H1 (cell line): ENCODE data around the gene PDXP. TPM values are rescaled to one million over a fixed set of nuclear protein-coding genes. Genes with fewer than 3 reads are reported as not detected.

Source experiments
- ATF3 ChIP-seq: IDR thresholded peaks from 2 replicates; pipeline ENCODE4 v1.6.1; 2011; ENCODE audit warnings: low read depth, mild to moderate bottlenecking, low read length; ENCODE audit not compliant: insufficient read depth
- E2F6 ChIP-seq: IDR thresholded peaks from 2 replicates; pipeline ENCODE4 v1.6.1; 2012; ENCODE audit warnings: inconsistent platforms
- GTF2F1 ChIP-seq: IDR thresholded peaks from 2 replicates; pipeline ENCODE4 v1.6.1; 2012; ENCODE audit warnings: low read depth, low read length, improper control_type of control experiment, borderline replicate concordance
- KDM1A ChIP-seq: fragments of 200-600, 300-600 bp; sonication (generic); IDR thresholded peaks from 2 replicates; pipeline ENCODE4 v1.7.1; 2016; ENCODE audit warnings: mild to moderate bottlenecking, low read length, borderline replicate concordance
- POU5F1 ChIP-seq: IDR thresholded peaks from 2 replicates; pipeline ENCODE4 v1.6.1; 2011; ENCODE audit warnings: low read depth, mild to moderate bottlenecking, low read length, moderate library complexity
- SP2 ChIP-seq: IDR thresholded peaks from 2 replicates; pipeline ENCODE4 v1.6.1; 2012; ENCODE audit warnings: mild to moderate bottlenecking, low read length, inconsistent platforms
- SP4 ChIP-seq: IDR thresholded peaks from 2 replicates; pipeline ENCODE4 v1.6.1; 2012; ENCODE audit warnings: low read length, inconsistent platforms
- polyA plus RNA-seq, 7 experiments: library from polyadenylated mRNA; depleted of rRNA in 3 of 7; stranded (reverse) in 5 of 7; unstranded in 2 of 7; fragments of >200 nt in 5 of 7; fragments of 200-250 nt in 2 of 7; gene quantifications; 1 replicate in 5 of 7; 2 replicates in 1 of 7; 4 replicates in 1 of 7; pipeline versions ENCODE4 v1.2.1 to v1.2.3, GENCODE V29; 2011 to 2013; ENCODE audit warnings: missing spikeins in 2 of 7, mixed read lengths in 2 of 7
- total RNA-seq: library from RNA; stranded (reverse); fragmentation: NEBNext Ultra II Directional; extraction: Animal tissue kit (Norgen Biotek cat#: 25700); gene quantifications from 2 replicates; pipeline ENCODE4 v1.2.1, GENCODE V29; 2021

Gene PDXP
- total and polyA plus RNA-seq, 2 of the 8 experiments (the other 6 are each of a cell fraction or from before 2014, with no cell fraction given): 36.6 to 67.7 TPM

- no peak for TF ChIP-seq ATF3
- TF ChIP-seq GTF2F1: no peak
- TF ChIP-seq E2F6: peak; percentile 99
- no peak for TF ChIP-seq POU5F1
- TF ChIP-seq SP2: no peak
- peak; percentile 34; the same call in 1 of the 2 replicates for TF ChIP-seq KDM1A
- TF ChIP-seq SP4: no peak
Observed at GRCh38 chr22:37676736-37677492, 18.4 kb downstream of the PDXP start (continued).
